Common myeloid progenitor, CD34-positive (primary cell): ENCODE results near the gene CHSY1.

ENCODE experiments used
- CTCF ChIA-PET: fragments of 350-600 bp; sonication (Branson Sonifier 250); formaldehyde crosslinking; loops from one replicate; lab custom pipeline; 2021; ENCODE audit warnings: antibody characterized with exemption; lab: Charles Lee
- POLR2A ChIA-PET: fragments of 350-600 bp; sonication (Branson Sonifier 250); formaldehyde crosslinking; loops from one replicate; lab custom pipeline; 2021; ENCODE audit warnings: antibody characterized with exemption; lab: Charles Lee
- DNase-seq, 3 donors: peaks; one replicate each; pipeline versions ENCODE4 v3.0.0 to v3.0.0-alpha.2; 2013
- H3K27ac ChIP-seq, 2 experiments: 1 replicate in 1 of 2; 2 replicates in 1 of 2; pipeline ENCODE4 v1.7.0; 2013; ENCODE audit warnings: inconsistent platforms in 2 of 2, low read length in 2 of 2, mild to moderate bottlenecking in 2 of 2, low read depth in 1 of 2, moderate library complexity in 1 of 2; ENCODE audit not compliant: severe bottlenecking in 2 of 2, insufficient read depth in 1 of 2, poor library complexity in 1 of 2
- H3K27me3 ChIP-seq, 5 experiments: replicated peaks in 2 of 5; 1 replicate in 3 of 5; 2 replicates in 2 of 5; pipeline versions ENCODE4 v1.6.1 to v1.7.0; 2013; ENCODE audit warnings: low read length in 4 of 5, mild to moderate bottlenecking in 2 of 5, moderate library complexity in 2 of 5, inconsistent platforms in 1 of 5; ENCODE audit not compliant: insufficient read depth in 5 of 5, control insufficient read depth in 4 of 5
- H3K36me3 ChIP-seq, 4 experiments: 1 replicate in 2 of 4; 2 replicates in 2 of 4; pipeline versions ENCODE4 v1.6.1 to v1.7.0; 2013; ENCODE audit warnings: low read length in 3 of 4, control low read depth in 1 of 4, mild to moderate bottlenecking in 1 of 4; ENCODE audit not compliant: control insufficient read depth in 4 of 4, insufficient read depth in 4 of 4
- H3K4me1 ChIP-seq, 4 experiments: 1 replicate in 3 of 4; 2 replicates in 1 of 4; pipeline versions ENCODE4 v1.6.1 to v1.7.1; 2013; ENCODE audit warnings: low read length in 3 of 4, mild to moderate bottlenecking in 3 of 4, control low read depth in 1 of 4, inconsistent platforms in 1 of 4, moderate library complexity in 1 of 4; ENCODE audit not compliant: control insufficient read depth in 4 of 4, insufficient read depth in 4 of 4; ENCODE audit errors: control extremely low read depth in 1 of 4
- H3K4me3 ChIP-seq, 7 experiments: 1 replicate in 4 of 7; 2 replicates in 3 of 7; pipeline versions ENCODE4 v1.5.1 to v1.7.0; 2013; ENCODE audit warnings: mild to moderate bottlenecking in 7 of 7, low read length in 6 of 7, moderate library complexity in 6 of 7, inconsistent platforms in 2 of 7, low read depth in 2 of 7, control low read depth in 1 of 7; ENCODE audit not compliant: insufficient read depth in 4 of 7, control insufficient read depth in 1 of 7; ENCODE audit errors: extremely low read depth in 1 of 7
- H3K9me3 ChIP-seq, 5 experiments: 1 replicate in 4 of 5; 2 replicates in 1 of 5; pipeline versions ENCODE4 v1.6.1 to v1.7.1; 2013; ENCODE audit warnings: low read length in 4 of 5, mild to moderate bottlenecking in 2 of 5, inconsistent platforms in 1 of 5, low read depth in 1 of 5, moderate library complexity in 1 of 5; ENCODE audit not compliant: control insufficient read depth in 4 of 5, insufficient read depth in 2 of 5; ENCODE audit errors: control extremely low read depth in 1 of 5
- WGBS: methylation state at CpG from one replicate; pipeline ENCODE4 v1.1.5; 2013; ENCODE audit not compliant: insufficient coverage; 5-methylcytosine and 5-hydroxymethylcytosine counted together

CHSY1 gene

GRCh38 chr15:101277943-101278564, 26.2 kb upstream of the CHSY1 start:
- CTCF ChIA-PET: interaction anchor here (1.2 to 3.2 kb wide), 2 partner anchors 11 to 363 kb away, joined by 4 to 25 read pairs; no protein-coding TSS in a partner anchor
- Histone ChIP-seq H3K9me3 (no peaks in the 10 kb centered on the region), H3K36me3 (peaks cover 18 to 54% (median 36%) of the 10 kb centered on the region in 4 experiments), H3K4me3 (peak overlapping the region in 6 of 7 experiments; percentile 80 to 98 (median 93)), H3K27ac (no peak overlapping the region), H3K4me1 (peaks cover 5 to 16% (median 14%) of the 10 kb centered on the region in 4 experiments), H3K27me3 (no peaks in the 10 kb centered on the region)
- POLR2A ChIA-PET: interaction anchor here (0.6 to 1.1 kb wide), 2 partner anchors 17 to 230 kb away, joined by 3 read pairs; partner anchors contain the start of gene SNRPA1
- no peak for DNase-seq
- WGBS: 94% methylated on average over 7 of the region's 12 CpGs

DNA sequence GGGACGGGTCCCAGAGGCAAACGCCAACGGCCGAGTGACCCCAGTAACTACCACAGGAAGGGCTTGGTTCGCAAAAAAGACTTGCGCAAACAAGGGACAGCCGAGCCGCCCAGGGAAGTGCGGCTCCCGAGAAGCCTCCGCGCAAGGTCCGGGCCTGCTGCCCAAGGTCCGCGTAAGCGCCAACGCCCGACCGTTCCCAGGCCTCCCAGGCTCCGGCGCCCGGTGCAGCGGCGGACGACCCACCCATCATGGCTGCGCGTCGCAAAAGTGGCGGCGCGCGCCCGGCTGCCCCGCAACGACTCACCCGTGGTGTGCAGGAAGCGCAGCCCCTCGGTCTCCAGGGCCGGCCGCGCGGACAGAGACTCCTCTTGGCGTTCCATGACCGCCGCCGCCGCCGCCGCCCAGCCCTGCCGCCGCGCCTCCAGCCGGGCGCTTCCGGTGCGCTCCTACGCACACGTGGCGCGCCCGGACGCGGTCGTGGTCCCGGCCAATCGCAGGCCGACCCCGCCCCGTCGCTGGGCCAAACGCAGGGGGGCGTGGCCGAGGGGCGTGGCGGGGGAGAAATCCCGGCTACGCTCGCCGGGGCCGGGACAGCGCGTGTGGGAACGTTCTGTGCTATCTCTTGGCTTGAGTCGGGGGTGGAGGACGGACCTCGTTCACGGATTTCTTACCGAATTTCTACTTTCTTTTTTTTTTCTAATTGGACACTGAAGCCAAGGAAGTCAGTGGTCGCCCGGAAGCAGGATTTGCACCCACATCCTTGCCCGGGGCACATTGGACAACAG, 25.4 kb upstream of the CHSY1 start, which contains the start of gene SELENOS:
Gene SELENOS (minus strand): TSS at position 448 of the 785 bp plus-strand sequence. CDS start 68 bp downstream, at position 380.
- peak within 1 kb of the TSS; percentile 68 to 98 (median 92) for H3K4me3 ChIP-seq
- ChIA-PET CTCF (interaction anchor here (0.9 to 1.0 kb wide), 3 partner anchors 9 to 363 kb away, joined by 3 to 8 read pairs (median 5); no protein-coding TSS in a partner anchor), POLR2A (no interaction called here)
- peak within 1 kb of the TSS; percentile 74 to 85 for H3K27ac ChIP-seq
- peak; percentile 83 to 87 (median 84) for DNase-seq
- peaks cover 5 to 16% (median 14%) of the 10 kb centered on the region in 4 experiments for H3K4me1 ChIP-seq
- under 1% methylated on average over 90 of the region's 91 CpGs for WGBS
- H3K36me3 ChIP-seq: peaks cover 23 to 54% (median 39%) of the 10 kb centered on the region in 4 experiments
- H3K27me3 ChIP-seq: no peaks in the 10 kb centered on the region
- H3K9me3 ChIP-seq: no peaks in the 10 kb centered on the region

GRCh38 chr15:101276501-101277037, 24.7 kb upstream of the CHSY1 start:
- WGBS: 22% methylated on average over 14 of the region's 14 CpGs

GRCh38 chr15:101275018-101275417, 23.2 kb upstream of the CHSY1 start:
- no peak overlapping the region for H3K27ac ChIP-seq
- peaks cover 5 to 16% (median 14%) of the 10 kb centered on the region in 4 experiments for H3K4me1 ChIP-seq
- H3K36me3 ChIP-seq: peaks cover 22 to 54% (median 43%) of the 10 kb centered on the region in 4 experiments
- no peak overlapping the region for H3K4me3 ChIP-seq
- ChIA-PET CTCF (interaction anchor here (1.2 kb wide), 1 partner anchor 10 kb away, joined by 3 read pairs; no protein-coding TSS in a partner anchor), POLR2A (no interaction called here)
- no peaks in the 10 kb centered on the region for H3K9me3 ChIP-seq
- WGBS: 100% methylated on average over 1 of the region's 5 CpGs
- H3K27me3 ChIP-seq: no peaks in the 10 kb centered on the region
- no peak for DNase-seq

More at GRCh38 chr15:101276501-101277037, 24.7 kb upstream of the CHSY1 start:
- Histone ChIP-seq H3K36me3 (peaks cover 19 to 53% (median 40%) of the 10 kb centered on the region in 4 experiments), H3K27me3 (no peaks in the 10 kb centered on the region), H3K4me3 (peak overlapping the region; percentile 68 to 98 (median 92)), H3K9me3 (no peaks in the 10 kb centered on the region), H3K4me1 (peaks cover 5 to 16% (median 14%) of the 10 kb centered on the region in 4 experiments), H3K27ac (peak overlapping the region; percentile 74 to 85)
- DNase-seq: peak; percentile 48 to 81 (median 73)
- POLR2A ChIA-PET: interaction anchor here (1.1 kb wide), 1 partner anchor 11 kb away, joined by 3 read pairs; no protein-coding TSS in a partner anchor
- CTCF ChIA-PET: interaction anchor here (0.6 to 1.3 kb wide), 9 partner anchors 9 to 371 kb away, joined by 3 to 8 read pairs (median 4); no protein-coding TSS in a partner anchor

GRCh38 chr15:101273534-101273933, 21.7 kb upstream of the CHSY1 start:
- Histone ChIP-seq H3K36me3 (peaks cover 22 to 61% (median 49%) of the 10 kb centered on the region in 4 experiments), H3K27me3 (no peaks in the 10 kb centered on the region), H3K4me3 (no peak overlapping the region), H3K27ac (no peak overlapping the region), H3K4me1 (peaks cover 5 to 16% (median 14%) of the 10 kb centered on the region in 4 experiments), H3K9me3 (no peaks in the 10 kb centered on the region)
- WGBS: 78% methylated on average over 5 of the region's 5 CpGs
- CTCF ChIA-PET: interaction anchor here (1.0 to 2.1 kb wide), 7 partner anchors 9 to 382 kb away, joined by 3 to 8 read pairs (median 5); no protein-coding TSS in a partner anchor
- no peak for DNase-seq
- POLR2A ChIA-PET: no interaction called here

GRCh38 chr15:101272584-101272983, 20.7 kb upstream of the CHSY1 start:
- no peak overlapping the region for H3K4me3 ChIP-seq
- DNase-seq: no peak
- no peaks in the 10 kb centered on the region for H3K9me3 ChIP-seq
- H3K36me3 ChIP-seq: peaks cover 22 to 61% (median 49%) of the 10 kb centered on the region in 4 experiments
- H3K27ac ChIP-seq: no peak overlapping the region
- no peaks in the 10 kb centered on the region for H3K27me3 ChIP-seq
- POLR2A ChIA-PET: no interaction called here
- peaks cover 5 to 12% (median 10%) of the 10 kb centered on the region in 4 experiments for H3K4me1 ChIP-seq
- WGBS: 93% methylated on average over 3 of the region's 9 CpGs
- CTCF ChIA-PET: interaction anchor here (1.0 to 2.1 kb wide), 5 partner anchors 10 to 383 kb away, joined by 3 to 7 read pairs (median 5); no protein-coding TSS in a partner anchor
